ENCODE measurements around the gene MAGI1.
"Not testable (repeated sequence)": the region's sequence is repeated elsewhere in the genome, so short reads cannot be mapped to it uniquely, and the experiment has no call there.

Gene MAGI1

DNA sequence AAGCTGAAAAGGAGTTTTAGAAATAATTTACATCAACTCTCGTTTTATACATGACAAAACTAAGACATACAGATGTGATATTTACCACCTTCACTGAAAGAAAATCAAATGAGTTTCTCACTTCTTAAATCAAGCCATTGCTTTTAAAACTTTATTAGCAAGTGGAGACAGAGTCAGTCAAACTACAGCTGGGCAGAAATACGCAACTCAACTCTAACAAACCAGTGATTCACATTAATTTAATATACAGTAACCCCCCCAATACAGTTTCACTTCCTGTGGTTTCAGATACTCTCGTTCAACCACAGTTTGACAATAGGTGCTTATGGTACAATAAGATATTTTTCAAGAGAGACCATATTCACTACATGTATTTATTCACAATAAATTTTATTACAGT, 477.1 kb downstream of the MAGI1 start:
- intact Hi-C loops (cut with DNase I), result no loop called here
- DNase-seq, result no peak

DNA sequence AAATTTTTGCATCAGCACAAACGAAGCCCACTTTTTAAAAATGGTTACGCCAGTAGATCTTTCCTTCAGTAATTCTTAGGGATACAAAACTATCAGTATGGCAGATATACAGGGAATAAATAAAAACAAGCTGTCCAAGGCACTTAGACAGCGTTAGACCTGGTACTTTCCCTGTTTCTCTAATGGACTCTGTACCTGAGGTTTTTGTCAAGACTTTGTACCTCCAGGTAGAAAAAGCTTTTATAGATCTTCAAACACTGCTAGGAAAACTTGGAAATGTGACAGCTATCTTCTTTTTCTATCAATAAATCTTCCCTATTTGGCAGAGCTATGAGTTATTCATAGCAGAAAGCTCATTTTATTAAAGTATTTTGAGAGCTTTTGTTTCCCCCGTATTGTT, 477.8 kb downstream of the MAGI1 start:
- intact Hi-C loops (cut with DNase I), result no loop called here
- DNase-seq, result no peak

DNA sequence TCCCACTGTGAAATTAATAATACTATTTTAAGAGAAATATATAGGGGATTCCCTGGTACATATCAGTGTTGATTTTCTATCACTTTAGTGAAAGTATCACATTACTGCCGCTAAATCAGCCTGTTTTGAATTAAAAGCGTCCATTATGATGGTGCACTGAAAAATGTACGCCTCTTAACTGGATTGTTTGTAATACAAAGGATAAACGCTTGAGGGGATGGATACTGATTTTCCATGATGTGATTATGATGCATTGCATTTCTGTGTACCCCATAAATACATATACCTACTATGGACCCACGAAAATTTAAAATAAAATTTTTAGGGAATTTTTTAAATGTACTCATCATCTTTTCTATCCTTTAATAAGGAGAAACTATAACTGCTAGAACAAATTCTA, 478.6 kb downstream of the MAGI1 start:
- intact Hi-C loops (cut with DNase I), result no loop called here
- no peak for DNase-seq

DNA sequence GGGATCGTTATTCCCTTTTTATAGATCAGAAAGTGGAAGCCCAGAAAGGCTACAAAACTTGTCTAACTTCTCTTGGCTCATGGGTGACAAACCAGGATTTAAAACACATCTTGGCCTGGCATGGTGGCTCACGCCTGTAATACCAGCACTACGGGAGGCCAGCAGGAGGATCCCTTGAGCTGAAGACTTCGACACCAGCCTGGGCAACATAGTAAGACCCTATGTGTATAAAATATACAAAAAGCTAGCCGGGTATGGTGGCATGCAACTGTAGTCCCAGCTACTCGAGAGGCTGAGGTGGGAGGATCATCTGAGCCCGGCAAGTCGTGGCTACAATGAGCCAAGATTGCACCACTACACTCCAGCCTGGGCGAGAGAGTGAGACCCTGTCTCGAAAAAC, 479.1 kb downstream of the MAGI1 start:
- intact Hi-C loops (cut with DNase I), result no loop called here
- no peak for DNase-seq

DNA sequence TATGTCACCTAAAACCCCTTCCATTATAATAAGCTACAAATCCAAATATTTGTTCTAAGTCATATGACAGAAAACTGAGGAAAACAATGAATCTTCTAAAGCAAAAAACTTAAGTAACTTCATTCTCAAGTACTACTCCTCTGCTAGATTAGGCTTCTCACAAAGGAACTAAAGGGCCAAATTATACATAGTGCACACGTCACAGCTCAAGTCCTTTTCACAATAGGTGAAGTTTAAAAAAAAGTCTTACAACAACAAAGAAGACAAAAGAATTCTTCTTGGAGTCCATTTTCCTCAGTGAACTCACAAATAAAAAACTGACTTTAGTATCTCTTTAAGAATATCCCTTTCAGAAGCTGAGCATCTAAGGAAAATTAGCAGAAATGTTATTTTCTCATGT, 479.9 kb downstream of the MAGI1 start:
- intact Hi-C loops (cut with DNase I), result no loop called here
- DNase-seq, result no peak

DNA sequence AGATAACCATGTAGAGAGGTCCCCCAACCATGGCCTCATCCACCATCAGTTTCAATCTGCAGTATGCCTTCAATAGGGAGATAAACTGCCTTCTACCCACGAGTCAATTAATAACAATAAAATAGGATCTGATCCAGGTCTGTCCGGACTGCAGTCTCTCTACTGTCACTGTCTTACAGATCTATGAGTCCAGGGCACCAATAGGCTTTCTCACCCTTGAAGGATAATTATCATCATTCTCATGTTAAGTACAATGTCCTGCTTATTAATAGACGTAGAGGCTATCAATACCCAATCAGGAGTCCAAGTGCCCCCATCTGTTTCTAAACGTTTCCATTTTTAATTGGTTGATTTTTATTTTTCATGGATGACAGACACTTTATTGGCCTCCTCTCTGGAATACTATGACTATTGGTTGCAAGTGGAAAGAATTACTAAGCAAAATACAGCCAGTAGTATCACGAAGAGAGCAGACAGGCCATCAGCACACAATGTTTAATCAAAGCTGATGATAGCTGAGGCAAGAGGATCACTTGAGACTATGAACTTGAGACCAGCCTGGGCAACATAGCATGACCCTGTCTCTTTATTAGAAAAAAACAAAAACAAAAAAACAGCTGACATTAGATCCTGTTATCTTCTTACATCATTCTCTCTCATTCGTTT, 480.7 kb downstream of the MAGI1 start:
- intact Hi-C loops (cut with DNase I), result no loop called here
- DNase-seq, result no peak

DNA sequence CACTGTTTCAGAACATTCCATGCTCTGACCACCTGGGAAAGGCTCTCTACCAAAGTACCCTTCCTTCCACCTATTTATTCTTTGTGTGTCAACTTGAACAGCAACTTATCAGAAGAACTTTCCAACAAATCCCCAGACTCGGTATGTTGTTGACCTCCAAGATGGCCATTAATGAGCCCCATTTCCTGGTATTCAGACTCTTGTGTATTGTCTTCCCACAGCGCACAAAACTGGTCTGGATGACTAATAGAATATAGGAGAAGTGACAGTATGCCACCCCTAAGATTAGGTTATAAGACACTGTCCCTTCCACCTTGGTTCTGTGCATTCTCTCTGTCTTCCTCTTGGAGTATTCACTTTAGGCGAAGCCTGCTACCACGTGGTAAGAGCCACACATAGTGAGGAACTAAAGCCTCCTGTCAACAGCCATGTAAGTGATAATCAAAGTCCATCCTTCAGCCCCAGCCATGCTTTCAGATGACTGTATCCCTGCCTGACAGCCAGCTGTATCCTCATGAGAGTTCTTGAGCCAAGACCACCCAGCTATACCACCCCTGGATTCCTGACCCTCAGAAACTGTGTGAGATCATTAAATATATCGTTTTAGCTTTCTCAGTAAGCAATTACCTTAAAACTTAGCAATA, 481.7 kb downstream of the MAGI1 start:
- intact Hi-C loops (cut with DNase I), result no loop called here
- DNase-seq, result no peak

DNA sequence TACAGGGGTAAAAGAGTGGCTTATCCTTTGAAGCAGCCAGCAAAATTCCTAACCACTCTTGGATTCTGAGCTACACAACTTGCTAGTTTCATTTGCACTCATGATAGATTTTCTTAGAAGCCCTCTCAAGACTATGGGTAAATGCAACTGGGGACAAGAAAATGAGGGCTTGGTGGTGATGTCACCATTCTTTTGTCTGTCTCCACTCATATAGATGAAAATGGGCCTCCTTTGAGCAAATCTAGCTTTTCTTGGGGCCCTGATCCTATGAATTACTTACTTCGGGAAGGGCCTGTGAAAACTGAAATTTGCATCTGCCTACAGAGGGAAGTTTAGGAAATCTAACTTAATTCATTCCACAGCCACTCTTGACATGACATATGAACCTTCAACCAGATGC, 486.3 kb downstream of the MAGI1 start:
- intact Hi-C loops (cut with DNase I), result no loop called here
- DNase-seq, result no peak

DNA sequence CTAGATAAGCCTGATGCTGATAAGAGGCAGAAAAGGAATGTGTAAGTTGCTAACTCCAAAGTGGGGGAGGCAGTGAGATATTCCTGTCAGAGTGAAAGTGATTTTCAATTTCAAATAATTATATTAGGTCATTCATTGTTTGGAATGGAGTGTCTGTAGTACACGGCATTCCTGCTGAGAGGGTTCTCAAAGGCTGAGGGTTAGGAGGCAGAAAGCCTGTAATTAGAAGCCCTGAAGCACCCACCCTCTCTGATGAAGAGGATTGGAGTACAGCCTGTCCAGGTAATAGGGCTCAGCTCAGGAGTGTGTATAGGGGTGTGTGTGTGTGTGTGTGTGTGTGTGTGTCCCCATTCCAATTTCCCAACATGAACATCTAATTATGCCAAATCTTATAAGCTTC, 486.8 kb downstream of the MAGI1 start:
- no peak for DNase-seq
- intact Hi-C loops (cut with DNase I), result no loop called here

DNA sequence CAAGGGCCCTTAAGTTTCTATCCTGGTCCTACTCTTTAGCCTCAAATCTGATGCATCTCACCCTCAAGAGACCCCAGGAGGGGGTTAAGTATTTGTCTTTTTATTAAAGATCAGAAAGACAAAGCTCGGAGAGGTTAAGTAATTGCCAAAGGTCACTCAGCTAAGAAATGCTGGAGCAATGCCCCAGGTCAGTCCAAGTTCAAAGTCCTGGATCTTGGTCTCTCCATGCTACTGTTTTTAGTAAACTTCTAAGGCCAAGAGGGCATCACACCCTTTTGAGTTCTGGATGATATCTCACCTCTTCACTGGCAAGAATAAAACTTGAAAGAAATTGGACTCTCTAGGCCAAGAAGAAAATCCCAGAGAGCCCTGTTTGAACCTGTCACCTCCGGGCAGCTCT, 488.6 kb downstream of the MAGI1 start:
- intact Hi-C loops (cut with DNase I), result no loop called here
- no peak for DNase-seq

DNA sequence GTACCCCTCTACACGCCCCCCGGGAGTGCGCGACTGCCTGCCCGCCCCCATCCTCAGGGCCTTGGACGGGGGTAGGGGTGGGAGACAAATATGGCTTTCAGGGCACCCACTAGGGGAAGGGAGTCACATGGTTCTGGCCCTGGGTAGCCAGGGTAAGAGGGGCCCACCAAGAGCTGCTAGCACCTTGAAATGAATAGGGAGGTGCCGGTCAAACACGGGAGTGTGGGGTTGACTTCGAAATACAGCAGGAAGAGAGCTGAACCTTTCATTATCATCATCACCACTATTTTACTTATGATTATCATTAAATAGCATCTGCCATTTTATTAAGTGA, 489.1 kb downstream of the MAGI1 start:
- intact Hi-C loops (cut with DNase I), result no loop called here

DNA sequence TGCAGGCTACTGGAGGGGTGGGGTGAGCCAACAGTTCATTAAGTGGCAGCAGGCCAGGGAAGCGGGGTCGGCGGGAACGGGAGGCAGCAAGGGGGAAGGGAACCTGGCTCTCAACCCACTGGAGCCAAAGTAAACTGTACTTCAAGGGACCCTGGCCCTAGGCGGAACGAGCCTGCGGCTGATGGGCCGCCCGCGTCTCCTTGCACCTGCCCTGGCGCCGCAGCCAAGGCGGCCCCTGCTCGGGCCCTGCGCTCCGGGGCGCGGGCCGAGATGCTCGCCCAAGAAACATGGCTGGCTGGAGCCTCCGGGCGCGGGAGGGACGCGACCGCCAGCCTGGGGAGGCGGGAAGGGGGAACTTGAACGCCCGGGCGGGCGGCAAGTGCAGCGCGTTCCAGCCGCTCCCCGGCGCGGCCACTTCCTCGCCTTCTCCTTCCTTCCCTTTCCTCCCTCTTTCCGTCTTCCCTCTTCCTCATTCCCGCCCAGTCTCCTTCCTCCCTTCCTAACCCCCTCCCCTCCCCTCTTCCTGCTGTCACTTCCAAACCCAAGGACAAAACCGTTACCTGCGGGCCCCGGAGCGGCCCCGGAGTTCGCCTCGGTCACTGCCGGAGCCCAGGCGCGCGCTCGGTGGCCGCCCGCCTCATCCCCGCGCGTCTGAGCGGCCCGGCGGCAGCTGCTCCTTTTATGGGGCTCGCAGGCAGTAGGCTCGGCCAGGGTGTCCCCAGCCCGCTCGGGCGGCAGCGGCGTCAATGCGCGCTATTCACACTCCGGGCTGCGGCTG, 489.7 kb downstream of the MAGI1 start:
- peak; percentile 14 to 92 (median 38) for DNase-seq
- intact Hi-C loops (cut with DNase I), result no loop called here

More for the DNA sequence above, 489.1 kb downstream of the MAGI1 start:
- DNase-seq, result peak in 1 of 10 donors; percentile 75

DNA sequence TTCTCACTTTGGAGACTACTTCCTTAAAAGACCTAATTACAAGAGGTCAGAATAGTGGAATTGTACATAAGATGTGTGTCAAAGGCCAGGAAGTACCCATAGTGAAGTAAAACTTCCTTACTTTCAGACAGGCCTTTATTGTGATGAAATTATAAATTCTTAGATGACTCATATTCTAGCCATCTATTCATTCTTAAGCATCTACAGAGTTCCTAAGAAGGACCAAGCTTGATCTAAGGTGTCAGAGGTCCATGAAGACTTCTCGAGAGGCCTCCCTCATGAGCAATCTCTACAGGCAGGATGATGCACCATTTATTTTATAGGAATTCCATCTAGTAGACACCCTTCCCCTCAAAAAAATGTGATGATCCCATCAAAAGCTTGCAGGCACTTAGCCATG, 493.3 kb downstream of the MAGI1 start:
- intact Hi-C loops (cut with DNase I), result no loop called here

DNA sequence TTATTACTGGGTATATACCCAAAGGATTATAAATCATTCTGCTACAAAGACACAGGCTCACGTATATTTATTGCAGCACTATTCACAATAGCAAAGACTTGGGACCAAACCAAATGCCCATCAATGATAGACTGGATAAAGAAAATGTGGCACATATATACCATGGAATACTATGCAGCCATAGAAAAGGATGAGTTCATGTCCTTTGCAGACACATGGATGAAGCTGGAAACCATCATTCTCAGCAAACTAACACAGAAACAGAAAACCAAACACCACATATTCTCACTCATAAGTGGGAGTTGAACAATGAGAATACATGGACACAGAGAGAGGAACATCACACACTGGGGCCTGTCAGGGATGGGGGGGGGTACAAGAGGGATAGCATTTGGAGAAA, 495.3 kb downstream of the MAGI1 start:
- intact Hi-C loops (cut with DNase I); DNase-seq: not testable (repeated sequence)

More for the DNA sequence above, 493.3 kb downstream of the MAGI1 start:
- no peak for DNase-seq

DNA sequence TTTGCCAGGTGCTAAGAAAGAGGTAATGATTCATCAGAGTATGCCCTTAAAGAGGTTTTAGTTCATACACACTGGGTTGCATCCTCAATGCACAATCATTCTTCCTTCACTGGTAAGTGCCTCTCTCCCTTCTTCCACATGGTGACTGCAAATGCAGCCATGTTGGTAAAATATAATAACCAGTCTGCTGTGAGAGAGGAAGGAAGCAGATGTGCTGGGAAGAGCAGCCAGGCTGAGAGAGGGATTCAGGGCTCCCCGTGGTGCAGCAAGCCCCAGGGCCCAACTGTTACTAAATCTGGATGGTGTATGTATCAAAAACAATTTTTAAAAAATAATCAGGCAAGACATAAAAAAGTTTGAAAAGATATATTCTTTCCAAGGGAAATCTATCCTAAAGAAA, 498.1 kb downstream of the MAGI1 start:
- DNase-seq, result no peak
- intact Hi-C loops (cut with DNase I), result no loop called here

DNA sequence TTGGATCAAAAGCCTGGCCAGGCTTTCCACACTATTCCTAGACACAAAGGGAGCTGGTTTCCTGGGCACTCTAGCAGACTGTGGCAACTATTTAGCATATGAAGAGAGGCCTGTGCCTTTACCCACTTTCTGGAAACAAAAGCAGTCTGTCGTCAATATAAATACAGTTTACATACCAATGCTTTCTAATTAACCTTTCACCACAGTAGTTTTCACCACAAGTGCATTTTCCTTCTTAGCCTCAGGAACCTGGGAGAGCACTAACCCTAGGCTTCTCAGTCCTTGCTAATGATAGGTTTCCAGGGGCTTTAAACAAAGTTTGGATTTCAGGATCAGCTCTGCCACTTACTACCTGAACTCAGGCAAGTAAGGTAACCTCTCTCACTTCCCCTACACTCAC, 499.1 kb downstream of the MAGI1 start:
- no peak for DNase-seq
- intact Hi-C loops (cut with DNase I), result no loop called here

DNA sequence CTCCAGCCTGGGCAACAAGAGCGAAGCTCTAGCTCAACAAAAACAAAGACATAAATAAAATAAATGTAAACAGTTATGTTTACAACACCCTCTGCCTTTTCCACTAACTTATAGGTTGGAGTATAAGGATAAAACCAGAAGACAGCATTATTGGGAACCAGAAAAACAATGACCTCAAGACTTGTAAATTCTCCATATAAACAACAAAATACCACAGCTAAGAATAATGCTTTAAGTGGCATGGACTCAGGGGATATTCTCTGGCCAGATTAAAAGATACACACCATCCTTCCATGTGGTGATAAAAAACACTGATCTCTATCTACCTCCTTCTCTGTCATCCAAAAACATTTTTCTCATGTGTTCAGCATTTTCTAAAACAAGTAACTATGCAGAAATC, 500.6 kb downstream of the MAGI1 start:
- intact Hi-C loops (cut with DNase I), result no loop called here
- no peak for DNase-seq

DNA sequence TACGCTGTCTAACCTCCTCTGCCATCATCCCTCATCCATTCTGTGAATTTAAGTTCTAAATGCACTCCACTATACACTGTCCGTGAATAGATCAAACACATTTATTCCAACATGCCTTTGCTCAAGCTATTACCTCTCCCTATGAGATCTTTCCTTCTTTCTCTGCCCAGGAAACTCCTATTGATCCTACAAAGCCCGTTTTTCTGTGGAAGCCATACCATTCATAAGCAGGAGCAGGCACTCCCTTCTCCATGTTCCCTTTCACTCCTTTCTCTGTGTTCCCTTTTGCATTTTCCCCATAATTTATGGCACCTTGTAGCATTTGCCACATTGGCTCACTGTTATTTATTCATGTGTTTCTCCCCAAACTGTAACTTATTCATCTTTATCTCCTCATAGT, 501.6 kb downstream of the MAGI1 start:
- intact Hi-C loops (cut with DNase I), result no loop called here
- DNase-seq, result no peak

DNA sequence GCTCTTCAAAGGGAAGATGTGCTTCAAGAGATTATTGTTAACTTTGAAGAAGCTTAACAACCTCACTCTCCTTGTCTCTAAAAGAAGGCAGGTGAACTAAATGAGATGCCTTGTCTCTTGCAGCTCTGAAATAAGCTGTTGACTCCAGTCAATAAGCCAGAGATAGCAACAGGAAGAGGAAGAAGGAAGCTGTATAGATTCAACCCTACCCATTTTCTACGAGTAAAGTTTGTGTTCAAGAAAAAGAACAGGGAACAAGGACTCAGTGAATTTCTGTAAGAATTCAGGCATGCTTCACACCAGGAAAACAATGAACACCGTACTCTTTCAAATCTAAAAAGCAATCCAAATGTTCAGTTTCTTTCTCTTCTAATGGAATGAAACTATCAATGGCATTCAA, 503.5 kb downstream of the MAGI1 start:
- intact Hi-C loops (cut with DNase I), result no loop called here

DNA sequence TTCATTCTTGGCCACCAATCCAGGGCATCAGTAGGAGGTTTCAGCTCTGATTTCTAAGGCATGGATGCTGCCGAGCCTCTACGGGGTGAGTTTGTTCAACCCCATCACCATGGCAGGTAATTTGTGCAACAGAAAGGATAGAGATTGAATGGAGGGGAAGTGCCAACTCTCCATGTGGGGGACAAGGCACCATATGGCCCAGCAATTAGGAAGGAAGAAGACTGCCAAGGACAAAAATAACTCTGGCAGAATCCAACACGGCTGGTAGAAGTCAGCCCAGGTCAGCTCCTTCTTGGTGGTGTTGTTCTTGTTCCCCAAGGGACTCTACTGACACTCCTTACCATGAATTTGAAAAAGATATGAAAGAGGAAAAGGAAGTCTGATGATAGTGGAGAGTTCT, 503.9 kb downstream of the MAGI1 start:
- intact Hi-C loops (cut with DNase I), result no loop called here
- DNase-seq, result no peak

More for the DNA sequence above, 503.5 kb downstream of the MAGI1 start:
- no peak for DNase-seq

DNA sequence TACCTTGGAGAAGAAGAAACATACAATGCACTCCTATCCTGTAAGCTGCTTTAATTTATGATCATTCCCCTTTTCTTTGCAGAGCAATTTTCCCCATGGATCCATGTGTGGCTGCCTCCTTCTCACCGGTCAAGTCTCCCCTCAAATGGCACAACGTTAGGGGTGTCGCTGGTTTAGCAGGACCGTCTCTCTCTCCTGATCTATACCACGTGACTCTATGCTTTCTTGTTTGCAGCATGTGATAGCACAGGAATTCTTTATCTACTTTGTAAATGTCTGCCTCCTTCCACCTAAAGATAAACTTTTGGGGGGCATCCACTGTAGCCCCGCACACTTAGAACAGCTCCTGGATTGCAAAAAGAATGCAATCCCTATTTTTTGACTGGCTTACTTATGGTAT, 506.0 kb downstream of the MAGI1 start:
- no peak for DNase-seq
- intact Hi-C loops (cut with DNase I), result no loop called here

DNA sequence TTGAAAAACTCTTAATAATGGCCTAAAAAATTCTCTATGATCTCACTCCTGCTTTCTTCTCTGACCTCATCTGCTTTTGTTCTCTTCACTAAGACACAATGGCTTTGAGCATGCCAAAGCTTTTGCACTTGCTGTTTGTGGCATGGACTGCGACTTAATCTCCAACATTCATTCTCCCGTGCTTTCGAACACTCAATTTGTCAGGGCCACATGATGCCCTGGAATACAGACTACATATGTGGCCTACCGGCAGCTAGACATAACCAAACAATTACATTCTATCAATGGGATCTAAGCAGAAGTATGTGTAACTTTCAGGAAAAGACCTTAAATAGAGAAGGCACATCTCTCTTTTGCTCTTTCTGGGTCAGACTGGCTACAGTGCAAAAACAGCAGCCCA, 506.5 kb downstream of the MAGI1 start:
- DNase-seq, result peak in 1 of 10 donors; percentile 16
- intact Hi-C loops (cut with DNase I), result no loop called here

Measured in posterior cingulate gyrus (tissue), 11 donors.